HG03064 (cell line): ENCODE measurements around the gene PRR22.

Experiments
- ATAC-seq: cut with Tn5 transposase; IDR thresholded peaks from one replicate; pipeline ENCODE4 v1.9.1; 2021; ENCODE audit warnings: low read depth; ENCODE audit not compliant: unreplicated experiment

Gene PRR22

GRCh38 chr19:5784581-5785147, at the start of gene PRR22:
PRR22 (minus strand) TSS chr19:5784746; CDS start chr19:5784660, 86 bp downstream.
- ATAC-seq: no peak

- no peak for ATAC-seq
Observed at GRCh38 chr19:5832527-5833216, 48.1 kb upstream of the PRR22 start.

- ATAC-seq: no peak
Observed at GRCh38 chr19:5832061-5832460, 47.5 kb upstream of the PRR22 start.

- no peak for ATAC-seq
Observed at GRCh38 chr19:5831159-5831558, 46.6 kb upstream of the PRR22 start.

- no peak for ATAC-seq
Observed at GRCh38 chr19:5829567-5830310, 45.2 kb upstream of the PRR22 start.

GRCh38 chr19:5828661-5829566, 44.4 kb upstream of the PRR22 start:
- peak; percentile 5 for ATAC-seq

GRCh38 chr19:5827891-5828660, 43.5 kb upstream of the PRR22 start:
- peak; percentile 47 for ATAC-seq

- ATAC-seq: no peak
Observed at GRCh38 chr19:5827342-5827890, 42.9 kb upstream of the PRR22 start.

- ATAC-seq: no peak
Observed at GRCh38 chr19:5826531-5827341, 42.2 kb upstream of the PRR22 start.

- ATAC-seq: no peak
Observed at GRCh38 chr19:5825178-5825577, 40.6 kb upstream of the PRR22 start.

GRCh38 chr19:5824751-5825150, 40.2 kb upstream of the PRR22 start:
- ATAC-seq: no peak

GRCh38 chr19:5823579-5824281, 39.2 kb upstream of the PRR22 start:
- no peak for ATAC-seq

GRCh38 chr19:5822181-5822844, 37.8 kb upstream of the PRR22 start:
- ATAC-seq: no peak

GRCh38 chr19:5821521-5822180, 37.1 kb upstream of the PRR22 start:
- ATAC-seq: no peak

GRCh38 chr19:5820785-5821184, 36.2 kb upstream of the PRR22 start:
- no peak for ATAC-seq

GRCh38 chr19:5818594-5818993, 34.0 kb upstream of the PRR22 start:
- no peak for ATAC-seq

GRCh38 chr19:5817218-5817617, 32.7 kb upstream of the PRR22 start:
- no peak for ATAC-seq
